HEK293T (cell line): ENCODE results near the gene TMEM131L.

Experiments
- BHLHE40 ChIP-seq: fragments of 450-650 bp; IDR thresholded peaks from 2 replicates; pipeline ENCODE4 v1.6.1; 2016; ENCODE audit warnings: mild to moderate bottlenecking, moderate library complexity, borderline replicate concordance
- FOXA1 ChIP-seq: fragments of 450-650 bp; IDR thresholded peaks from 2 replicates; pipeline ENCODE4 v1.6.1; 2016; ENCODE audit warnings: mild to moderate bottlenecking

DNA sequence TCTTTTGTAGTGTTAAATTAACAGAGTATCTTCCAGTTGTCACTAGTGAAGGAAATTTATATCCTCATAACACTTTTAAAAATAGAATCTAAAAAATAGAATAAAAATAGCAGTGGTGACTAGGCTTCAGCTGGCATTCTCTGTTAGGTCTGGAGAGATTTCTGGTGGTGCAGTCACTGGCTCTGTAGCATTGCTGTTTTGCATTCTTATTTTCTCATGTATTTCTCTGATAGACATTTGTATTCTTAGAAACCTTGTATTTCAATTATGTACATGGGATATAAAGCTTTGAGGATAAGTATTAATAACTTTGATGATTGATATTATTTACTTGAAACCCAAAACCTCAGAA is 87.6 kb downstream of the TMEM131L start:
- TF ChIP-seq FOXA1: no peak
- TF ChIP-seq BHLHE40: no peak
